ENCODE measurements around the gene ITSN2.
"Not testable (repeated sequence)": the region's sequence is repeated elsewhere in the genome, so short reads cannot be mapped to it uniquely, and the experiment has no call there.

Gene ITSN2

DNA sequence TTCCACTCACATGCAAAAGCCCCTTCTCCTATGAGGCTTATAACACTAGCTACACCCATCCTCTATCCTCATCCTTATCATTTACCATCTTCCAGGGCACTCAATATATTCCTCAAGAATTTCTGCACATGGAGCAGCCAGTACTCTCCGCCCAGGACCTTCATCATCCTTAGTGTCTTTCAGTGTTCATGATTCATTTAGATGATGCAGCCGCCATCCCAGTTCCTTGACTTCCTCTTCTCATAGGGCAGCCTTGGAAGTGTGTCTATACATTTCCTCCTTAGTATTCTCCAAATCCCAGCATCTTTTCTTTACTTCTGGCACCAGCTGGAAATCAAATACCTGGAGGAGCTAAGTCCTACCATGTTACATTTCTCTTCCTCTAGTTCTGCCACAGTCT, 3.0 kb upstream of the ITSN2 start:
- DNase-seq (ENCODE audit: low read depth in 1 of 2, low spot score in 1 of 2) = no peak

DNA sequence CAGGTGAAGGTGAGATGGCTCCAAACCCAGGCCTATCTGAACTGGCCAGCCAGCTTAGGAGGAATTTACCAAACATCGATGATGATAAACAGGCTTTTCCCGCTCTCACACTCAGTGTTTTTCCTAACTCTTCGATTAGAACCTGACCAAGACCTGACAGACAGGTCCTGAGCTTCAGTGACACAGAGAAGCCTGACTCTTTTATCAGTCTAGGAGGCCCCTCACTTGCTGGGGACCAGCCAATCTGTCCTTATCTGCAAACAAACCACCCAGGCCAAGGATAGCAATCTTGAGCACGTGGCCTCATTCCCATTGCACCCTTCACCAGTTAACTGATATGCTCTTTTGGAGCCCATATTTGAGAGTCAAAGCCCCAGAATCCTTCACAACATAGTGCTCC, 1.9 kb upstream of the ITSN2 start:
- DNase-seq (ENCODE audit: low read depth in 1 of 2, low spot score in 1 of 2) = no peak

DNA sequence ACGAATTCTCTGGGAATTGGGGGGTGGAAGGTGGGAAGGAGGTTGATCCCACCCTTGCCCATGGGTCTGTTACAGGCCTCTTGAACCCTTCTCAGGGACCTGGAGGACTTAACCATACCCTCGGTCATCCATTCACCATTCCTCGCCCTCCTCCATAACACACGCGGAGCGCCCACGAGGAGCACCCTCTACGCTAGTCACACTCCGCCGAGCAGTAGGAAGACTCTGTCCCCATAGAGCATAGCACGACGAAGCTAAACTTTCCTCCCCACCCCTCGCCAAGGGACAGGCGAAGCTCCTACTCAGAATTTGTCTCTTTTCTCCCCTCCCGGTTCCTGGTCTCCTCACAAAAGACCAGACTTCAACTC, 611 bp upstream of the ITSN2 start:
- no peak for DNase-seq (ENCODE audit: low read depth in 1 of 2, low spot score in 1 of 2)

DNA sequence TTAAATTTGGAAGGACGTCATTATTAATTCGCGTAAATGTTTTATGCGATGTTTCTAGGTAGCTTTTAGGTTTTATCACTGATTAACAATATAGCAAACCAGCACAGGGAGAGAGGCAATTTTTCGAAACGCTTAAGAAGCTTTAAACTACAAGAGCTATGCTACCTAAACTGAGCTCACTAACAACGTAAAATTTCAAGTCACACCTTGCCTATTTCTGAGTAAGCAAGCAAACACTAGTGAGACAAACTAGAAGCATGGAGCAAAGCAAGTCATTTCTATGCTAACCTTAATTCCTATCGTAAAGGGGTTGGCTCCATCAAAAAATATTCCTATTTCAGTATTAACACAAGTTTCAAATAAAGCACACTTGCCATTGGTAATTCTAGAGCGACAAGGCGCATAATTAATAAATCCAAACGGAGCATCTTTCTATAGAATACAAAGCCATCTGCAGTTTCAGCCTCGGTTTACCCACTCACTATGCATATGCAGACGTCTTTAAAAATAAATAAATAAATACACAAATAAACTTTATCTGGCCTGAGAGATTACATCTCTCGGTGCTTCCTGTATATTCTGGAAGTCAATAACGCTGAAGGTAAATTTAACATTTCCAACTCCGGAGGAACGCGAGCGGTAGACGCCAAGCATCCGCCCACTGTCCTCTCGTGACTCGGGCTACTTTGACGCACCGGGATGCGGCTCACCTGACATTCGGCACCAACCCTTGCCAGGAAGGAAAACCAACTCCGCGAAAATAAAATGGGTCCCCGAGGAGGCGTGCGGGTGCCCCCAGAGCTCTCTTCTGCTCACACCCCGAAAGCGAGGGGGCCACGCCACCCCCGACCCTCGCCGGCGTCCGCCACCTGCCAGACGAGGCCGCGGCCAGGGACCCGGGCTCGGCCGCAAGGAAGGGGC, 947 bp downstream of the ITSN2 start:
- peak in 1 of 2 donors; percentile 12 for DNase-seq (ENCODE audit: low read depth in 1 of 2, low spot score in 1 of 2)

DNA sequence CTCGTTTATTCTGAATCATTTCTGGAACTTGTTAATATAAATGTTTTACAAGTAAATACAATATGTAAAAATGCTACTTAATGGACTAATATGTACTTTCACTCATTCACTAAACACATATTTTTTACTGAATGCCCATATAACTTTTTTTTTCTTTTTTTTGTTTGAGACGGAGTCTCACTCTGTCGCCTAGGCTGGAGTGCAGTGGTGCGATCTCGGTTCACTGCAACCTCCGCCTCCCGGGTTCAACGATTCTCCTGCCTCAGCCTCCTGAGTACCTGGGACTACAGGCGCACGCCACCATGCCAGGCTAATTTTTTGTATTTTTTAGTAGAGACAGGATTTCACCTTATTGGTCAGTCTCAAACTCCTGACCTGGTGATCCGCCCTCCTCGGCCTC, 2.6 kb downstream of the ITSN2 start:
- DNase-seq (ENCODE audit: low read depth in 1 of 2, low spot score in 1 of 2) = not testable (repeated sequence)

DNA sequence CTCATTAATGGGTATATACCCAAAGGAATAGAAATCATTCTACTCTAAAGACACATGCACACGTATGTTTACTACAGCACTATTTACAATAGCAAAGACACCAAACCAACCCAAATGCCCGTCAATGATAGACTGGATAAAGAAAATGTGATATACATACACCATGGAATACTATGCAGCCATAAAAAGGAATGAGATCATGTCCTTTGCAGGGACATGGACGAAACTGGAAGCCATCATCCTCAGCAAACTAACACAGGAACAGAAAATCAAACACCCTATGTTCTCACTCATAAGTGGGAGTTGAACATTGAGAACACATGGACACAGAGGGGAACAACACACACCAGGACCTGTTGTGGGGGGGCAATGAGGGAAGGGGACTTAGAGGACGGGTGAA, 3.2 kb downstream of the ITSN2 start:
- not testable (repeated sequence) for DNase-seq (ENCODE audit: low read depth in 1 of 2, low spot score in 1 of 2)

DNA sequence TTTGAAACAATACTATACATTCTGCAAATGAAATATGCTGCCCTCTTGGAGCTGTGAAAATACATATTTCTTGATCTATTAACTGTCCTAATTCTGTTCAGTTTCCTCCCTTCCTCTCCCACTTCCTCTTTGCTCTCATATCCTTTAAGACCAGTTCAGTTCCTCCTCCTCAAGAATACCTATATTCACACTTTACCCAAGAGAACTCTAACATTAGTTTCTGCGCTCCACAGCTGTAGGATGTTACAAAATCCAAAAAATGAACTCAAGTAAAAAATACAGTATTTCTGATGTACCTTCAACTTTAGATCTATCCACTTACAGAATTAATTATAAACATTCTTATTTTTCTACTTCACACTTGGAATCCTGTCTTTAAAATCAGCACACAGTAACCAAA, 5.4 kb downstream of the ITSN2 start:
- DNase-seq (ENCODE audit: low read depth in 1 of 2, low spot score in 1 of 2) = no peak

DNA sequence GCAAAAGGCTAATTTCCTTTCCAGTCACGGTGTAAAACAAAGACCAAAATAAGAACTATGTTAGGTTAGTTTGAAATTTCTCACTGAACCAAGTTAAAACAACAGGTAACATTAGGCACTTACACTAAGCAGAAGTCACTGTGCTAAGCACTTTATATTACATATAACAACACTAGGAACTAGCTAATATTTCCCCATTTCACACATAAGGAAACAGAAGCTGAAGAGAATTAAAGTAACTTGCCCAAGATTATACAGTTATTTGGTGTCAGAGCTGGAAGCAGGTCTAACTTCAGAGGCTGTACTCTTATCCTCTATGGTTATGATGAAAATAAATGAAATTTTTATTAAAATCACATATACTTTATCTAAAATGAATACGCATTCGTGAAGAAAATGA, 5.9 kb downstream of the ITSN2 start:
- DNase-seq (ENCODE audit: low read depth in 1 of 2, low spot score in 1 of 2) = no peak

DNA sequence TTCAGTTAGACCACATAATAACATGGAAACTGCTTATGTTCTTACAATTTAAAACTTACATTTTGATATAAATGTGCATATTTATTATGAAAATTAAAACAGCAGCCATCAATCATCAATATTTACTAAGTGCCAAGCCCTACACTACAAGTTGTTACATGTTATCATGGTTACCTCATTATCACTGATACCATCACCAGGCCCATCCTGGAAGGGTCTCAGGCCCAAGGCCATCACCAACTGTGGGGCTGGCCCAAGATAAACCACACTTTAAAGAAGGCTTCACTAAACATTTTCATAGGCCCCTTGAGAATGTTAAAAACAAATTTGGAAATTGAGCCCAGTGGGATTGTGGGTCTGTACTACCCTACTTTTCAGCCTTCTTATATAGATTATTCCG, 6.4 kb downstream of the ITSN2 start:
- DNase-seq (ENCODE audit: low read depth in 1 of 2, low spot score in 1 of 2) = no peak

DNA sequence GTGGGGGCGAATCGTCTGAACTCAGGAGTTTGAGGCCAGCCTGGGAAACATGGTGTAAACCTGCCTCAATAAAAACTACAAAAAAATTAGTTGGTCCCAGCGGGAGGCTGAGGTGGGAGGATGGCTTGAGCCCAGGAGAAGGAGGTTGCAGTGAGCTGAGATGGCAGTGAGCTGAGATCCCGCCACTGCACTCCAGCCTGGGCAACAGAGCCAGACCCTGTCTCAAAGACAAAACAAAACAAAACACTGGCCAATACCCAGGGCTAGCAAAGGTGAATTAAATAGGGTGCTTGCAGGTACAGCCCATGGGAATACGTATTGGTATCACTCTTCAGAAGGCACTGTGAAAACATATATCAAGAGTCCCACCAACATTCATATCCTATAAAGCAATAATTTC, 7.0 kb downstream of the ITSN2 start:
- no peak for DNase-seq (ENCODE audit: low read depth in 1 of 2, low spot score in 1 of 2)

DNA sequence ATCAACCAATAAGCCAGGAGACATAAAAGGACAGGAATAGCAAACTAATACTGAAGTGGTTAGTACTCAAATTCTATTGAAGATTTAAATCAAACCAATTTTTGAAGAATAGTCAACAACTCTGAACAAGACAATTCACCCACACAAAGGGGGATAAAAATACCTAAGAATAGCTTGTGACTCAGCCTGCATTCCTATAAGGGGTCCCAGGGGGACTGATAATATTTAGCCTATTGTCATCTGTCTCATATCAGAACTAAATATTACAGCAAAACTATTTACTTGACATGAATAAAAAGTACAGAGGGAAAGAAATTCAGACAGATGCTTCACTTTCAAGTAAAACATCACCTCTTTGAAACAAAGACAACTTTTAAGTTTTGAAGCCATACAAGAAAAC, 7.7 kb downstream of the ITSN2 start:
- DNase-seq (ENCODE audit: low read depth in 1 of 2, low spot score in 1 of 2) = no peak

DNA sequence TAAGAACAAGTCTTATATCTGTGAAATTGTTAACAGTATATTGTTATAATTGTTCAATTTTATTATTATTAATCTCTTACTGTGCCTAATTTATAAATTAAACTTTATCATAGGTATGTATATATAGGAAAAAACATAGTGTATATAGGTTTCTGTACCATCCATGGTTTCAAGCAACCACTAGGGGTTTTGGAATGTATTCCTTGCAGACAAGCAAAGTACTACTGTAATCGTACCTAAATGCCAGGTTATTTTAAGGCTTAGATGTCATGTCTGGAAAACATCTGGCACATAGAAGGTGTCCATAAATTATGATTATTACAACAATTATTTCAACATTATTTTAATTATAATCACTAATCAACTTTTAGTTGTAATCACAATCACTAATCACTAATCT, 8.4 kb downstream of the ITSN2 start:
- no peak for DNase-seq (ENCODE audit: low read depth in 1 of 2, low spot score in 1 of 2)

DNA sequence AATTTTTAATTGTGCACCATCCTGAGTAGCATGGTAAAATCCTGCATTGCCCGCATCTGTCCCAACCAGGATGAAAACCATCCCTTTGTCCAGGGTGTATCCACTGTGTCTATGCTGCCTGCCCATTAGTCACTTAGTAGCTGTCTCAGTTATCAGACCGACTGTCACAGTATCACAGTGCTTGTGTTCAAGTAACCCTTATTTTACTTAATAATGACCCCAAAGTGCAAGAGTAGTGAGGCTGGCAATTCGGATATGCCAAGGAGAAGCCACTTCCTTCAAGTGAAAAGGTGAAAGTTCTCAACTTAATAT, 8.8 kb downstream of the ITSN2 start:
- DNase-seq (ENCODE audit: low read depth in 1 of 2, low spot score in 1 of 2) = no peak

DNA sequence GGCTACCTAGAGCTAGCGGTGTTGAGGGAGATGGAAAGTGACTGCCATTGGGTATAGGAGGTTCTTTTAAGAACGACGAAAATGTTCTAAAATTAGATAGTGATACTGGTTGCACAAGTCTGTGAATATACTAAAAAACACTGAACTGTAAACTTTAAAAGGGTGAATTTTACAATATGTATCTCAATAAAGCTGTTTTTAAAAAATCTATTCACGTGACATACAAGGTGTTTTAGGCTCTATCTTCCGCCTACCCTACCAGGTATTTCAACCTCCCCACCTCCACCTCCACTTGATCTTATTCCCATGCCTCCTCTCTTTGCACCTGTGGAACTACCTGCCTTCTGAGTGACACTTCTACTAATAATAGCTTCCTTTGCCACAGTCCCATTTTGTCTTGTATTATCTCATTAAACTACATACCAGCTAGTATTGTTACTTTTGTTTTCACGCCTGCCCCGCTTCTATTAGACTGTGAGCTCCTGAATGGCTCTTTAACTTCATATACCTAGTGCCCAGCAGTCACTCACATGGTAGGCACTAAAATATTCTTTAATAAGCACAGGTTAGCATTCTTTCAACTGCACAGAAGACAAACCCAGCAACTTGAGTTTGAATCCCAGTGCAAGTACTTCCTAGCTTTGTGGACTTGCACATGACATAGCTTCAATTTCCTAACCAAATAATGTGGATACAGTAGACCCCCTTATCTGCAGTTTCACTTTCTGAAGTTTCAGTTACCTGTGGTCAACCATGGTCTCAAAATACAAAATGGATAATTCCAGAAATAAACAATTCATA, 9.3 kb downstream of the ITSN2 start:
- DNase-seq (ENCODE audit: low read depth in 1 of 2, low spot score in 1 of 2) = no peak

DNA sequence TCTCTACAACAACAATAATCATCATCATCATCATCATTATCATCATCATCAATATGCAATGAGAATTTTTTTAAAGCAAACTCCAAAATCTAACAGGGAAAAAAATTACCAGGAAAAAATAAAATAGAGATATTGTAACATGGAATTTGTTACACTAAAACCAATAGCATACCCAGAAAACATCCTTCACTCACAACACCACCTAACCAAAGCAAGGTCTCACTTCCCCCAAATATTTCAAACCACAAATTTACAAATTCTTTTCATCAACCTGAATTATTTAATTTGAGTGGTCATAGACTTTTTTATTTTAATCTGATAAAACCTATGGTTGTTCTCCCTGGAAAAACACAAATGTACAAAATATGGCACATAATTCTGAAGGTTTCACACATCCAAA, 11.2 kb downstream of the ITSN2 start:
- DNase-seq (ENCODE audit: low read depth in 1 of 2, low spot score in 1 of 2) = no peak

DNA sequence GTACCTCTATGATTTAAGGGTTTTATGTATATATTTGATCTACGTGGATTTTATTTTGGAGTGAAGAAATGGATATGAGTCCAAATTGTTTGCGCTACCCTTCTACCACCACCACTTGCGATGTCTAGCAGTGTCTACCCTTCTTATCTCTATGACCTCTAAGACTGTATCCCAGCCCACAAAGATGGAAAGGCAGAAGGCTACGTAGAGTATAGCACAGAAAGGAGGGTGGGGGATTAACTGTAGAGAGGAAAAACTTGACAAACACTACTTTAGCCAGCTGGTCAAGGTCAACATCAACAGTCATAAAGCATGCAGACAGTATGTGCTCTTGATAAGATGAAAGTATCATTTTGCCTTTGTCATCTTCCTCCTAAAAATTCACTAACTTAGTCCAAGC, 14.4 kb downstream of the ITSN2 start:
- no peak for DNase-seq (ENCODE audit: low read depth in 1 of 2, low spot score in 1 of 2)

DNA sequence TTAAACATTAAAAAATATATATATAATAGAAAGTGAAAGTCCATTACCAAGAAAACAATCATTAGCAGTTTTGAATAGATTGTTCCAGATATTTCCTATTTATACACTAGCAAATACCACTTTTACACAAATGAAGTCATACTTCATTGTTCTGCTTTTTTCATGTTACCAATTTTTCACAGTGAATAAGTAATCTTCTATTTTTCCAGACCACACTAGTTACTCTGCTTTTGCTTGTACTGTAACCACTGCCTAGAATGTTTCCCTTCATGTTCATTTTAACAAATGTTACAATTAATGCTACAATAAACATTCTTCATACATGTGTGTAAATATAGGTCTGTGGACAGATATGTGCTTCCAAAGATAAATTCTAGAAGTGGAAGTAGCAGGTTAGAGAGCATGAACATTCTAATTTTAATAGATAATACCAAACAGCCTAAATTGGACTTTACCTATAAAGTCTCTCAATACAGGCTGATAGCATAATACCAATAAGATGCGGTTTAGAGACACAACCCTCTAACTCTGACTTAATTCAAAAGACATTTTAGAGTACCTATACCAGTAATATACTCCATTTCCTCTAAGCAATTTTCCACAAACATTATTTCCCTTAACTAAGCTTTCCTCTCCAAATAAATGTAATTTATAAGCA, 17.0 kb downstream of the ITSN2 start:
- no peak for DNase-seq (ENCODE audit: low read depth in 1 of 2, low spot score in 1 of 2)

DNA sequence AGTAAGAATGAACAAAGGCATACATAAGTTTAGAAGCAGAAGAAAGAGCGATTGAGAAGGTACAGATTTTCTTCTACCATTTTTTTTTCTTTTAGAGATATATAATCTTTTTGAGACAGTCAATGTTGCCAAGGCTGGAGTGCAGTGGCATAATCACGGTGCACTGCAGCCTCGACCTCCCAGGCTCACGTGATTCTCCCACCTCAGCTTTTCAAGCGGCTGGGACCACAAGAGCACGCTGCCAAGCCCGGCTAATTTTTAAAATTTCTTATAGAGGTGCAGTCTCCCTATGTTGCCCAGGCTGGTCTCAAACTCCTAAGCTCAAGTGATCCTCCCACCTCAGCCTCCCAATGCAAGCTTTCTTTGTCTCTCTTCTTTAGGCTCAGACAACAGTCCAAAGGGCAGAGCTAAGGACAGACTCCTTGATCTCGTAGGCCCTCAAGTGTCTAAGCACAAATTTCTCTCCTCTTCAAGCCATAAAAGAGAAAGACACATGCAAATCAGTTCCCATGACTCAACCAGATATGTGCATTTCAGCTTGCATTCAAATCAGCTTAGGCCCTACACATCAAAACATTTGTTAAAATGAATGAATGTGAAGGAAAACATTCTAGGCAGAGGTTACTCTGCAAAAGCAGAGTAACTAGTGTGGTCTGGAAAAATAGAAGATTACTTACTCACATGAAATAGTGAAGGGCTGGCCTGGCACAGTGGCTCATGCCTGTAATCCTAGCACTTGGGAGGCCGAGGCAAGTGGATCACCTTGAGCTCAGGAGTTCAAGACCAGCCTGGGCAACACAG, 18.0 kb downstream of the ITSN2 start:
- no peak for DNase-seq (ENCODE audit: low read depth in 1 of 2, low spot score in 1 of 2)

DNA sequence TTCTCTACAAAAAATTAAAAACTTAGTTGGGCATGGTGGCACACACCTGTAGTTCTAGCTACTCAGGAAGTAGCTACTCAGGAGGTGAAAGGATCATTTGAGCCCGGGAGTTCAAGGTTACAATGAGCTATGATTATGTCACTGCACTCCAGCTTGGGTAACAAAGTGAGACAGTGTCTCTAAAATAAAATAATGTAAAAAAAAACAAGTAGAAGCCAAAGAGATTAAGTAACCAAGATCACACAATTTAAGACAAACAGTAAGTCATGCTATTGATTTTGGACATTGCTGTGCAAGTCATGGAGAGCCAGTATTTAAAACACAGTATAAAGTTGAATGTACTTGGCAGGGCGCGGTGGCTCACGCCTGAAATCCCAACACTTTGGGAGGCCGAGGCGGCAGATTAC, 20.5 kb downstream of the ITSN2 start:
- DNase-seq (ENCODE audit: low read depth in 1 of 2, low spot score in 1 of 2) = no peak

DNA sequence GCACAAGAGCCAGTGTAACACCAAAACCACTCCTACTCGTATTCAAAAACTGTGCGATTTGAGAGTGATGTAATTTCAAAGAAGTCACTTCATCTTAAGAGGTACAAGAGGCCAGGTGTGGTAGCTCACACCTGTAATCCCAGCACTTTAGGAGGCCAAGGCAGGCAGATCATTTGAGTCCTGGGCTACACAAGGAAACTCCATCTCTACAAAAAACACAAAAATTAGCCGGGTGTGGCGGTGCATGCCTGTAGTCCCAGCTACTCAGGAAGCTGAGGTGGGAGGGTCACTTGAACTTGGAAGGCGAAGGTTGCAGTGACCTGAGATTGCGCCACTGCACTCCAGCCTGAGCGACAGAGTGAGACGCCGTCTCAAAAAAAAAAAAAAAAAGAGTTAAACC, 21.2 kb downstream of the ITSN2 start:
- DNase-seq (ENCODE audit: low read depth in 1 of 2, low spot score in 1 of 2) = not testable (repeated sequence)

DNA sequence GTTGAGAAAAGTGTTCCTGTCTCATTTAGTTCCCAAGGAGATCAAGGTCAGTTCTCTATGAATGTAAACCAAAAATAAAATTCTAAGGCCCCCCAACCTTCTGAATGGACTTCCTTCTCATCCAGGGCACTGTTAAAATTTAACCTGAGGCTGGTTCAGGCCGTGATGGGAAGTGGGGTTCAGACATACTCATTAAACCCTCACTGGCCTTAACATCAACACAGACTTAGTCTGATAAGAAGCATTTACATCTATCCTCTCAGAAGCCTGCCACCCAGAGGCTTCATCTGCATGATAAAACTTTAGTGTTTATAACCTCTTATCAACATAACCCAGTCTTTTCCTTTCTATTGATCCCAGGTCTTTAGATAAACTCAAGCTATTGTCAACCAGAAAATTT, 22.4 kb downstream of the ITSN2 start:
- DNase-seq (ENCODE audit: low read depth in 1 of 2, low spot score in 1 of 2) = no peak

Measured in activated CD4-positive, alpha-beta T cell treated with anti-CD3 and anti-CD28 coated beads, Interleukin-2, amount 50 U/mL, for 24 hours (primary cell).